GM10248 (cell line): Measurements from ENCODE around the gene TXNL4B.

Experiments used
- CTCF ChIA-PET: fragments of 300-600 bp; sonication (Branson Sonifier 250); formaldehyde crosslinking; extraction: SDS; loops from one replicate; lab custom pipeline; 2021; ENCODE audit warnings: antibody characterized with exemption; lab: Yijun Ruan, JAX
- POLR2A ChIA-PET: fragments of 350-650 bp; sonication (Branson Sonifier 250); formaldehyde crosslinking; extraction: SDS; loops from one replicate; lab custom pipeline; 2020; ENCODE audit warnings: antibody characterized with exemption; lab: Yijun Ruan, JAX
- DNase-seq: peaks from one replicate; pipeline ENCODE4 v3.0.0; 2012; ENCODE audit errors: extremely low spot score
- TF ChIP-seq, protein P1 (sequence below): IDR thresholded peaks from 2 replicates; pipeline ENCODE4 v1.5.1; 2012; ENCODE audit warnings: mild to moderate bottlenecking, low read depth; ENCODE audit errors: extremely low read depth, missing control alignments, control extremely low read depth

Gene TXNL4B

DNA sequence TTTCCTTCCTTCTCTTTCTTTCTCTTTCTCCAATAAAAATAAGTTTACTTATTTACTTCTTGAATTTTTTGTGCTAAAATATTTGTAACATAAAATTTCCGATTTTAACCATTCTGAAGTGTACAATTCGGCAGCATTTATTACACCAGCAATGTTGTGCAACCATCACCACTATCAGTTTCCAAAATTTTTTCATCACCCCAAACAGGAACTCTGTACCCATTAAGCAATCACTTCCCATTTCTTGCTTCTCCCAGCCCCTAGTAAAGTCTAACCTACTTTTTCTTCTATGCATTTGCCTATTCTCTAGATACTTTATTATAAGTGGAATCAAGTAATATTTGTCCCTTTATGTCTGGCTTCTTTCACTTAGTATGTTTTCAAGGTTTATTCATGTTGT is 41.6 kb downstream of the TXNL4B start:
- ChIA-PET POLR2A (no interaction called here), CTCF (interaction anchor here (1.5 kb wide), 1 partner anchor 15 kb away, joined by 5 read pairs; no protein-coding TSS in a partner anchor)
- no peak for DNase-seq
- TF ChIP-seq, protein P1, sequence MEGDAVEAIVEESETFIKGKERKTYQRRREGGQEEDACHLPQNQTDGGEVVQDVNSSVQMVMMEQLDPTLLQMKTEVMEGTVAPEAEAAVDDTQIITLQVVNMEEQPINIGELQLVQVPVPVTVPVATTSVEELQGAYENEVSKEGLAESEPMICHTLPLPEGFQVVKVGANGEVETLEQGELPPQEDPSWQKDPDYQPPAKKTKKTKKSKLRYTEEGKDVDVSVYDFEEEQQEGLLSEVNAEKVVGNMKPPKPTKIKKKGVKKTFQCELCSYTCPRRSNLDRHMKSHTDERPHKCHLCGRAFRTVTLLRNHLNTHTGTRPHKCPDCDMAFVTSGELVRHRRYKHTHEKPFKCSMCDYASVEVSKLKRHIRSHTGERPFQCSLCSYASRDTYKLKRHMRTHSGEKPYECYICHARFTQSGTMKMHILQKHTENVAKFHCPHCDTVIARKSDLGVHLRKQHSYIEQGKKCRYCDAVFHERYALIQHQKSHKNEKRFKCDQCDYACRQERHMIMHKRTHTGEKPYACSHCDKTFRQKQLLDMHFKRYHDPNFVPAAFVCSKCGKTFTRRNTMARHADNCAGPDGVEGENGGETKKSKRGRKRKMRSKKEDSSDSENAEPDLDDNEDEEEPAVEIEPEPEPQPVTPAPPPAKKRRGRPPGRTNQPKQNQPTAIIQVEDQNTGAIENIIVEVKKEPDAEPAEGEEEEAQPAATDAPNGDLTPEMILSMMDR = no peak

DNA sequence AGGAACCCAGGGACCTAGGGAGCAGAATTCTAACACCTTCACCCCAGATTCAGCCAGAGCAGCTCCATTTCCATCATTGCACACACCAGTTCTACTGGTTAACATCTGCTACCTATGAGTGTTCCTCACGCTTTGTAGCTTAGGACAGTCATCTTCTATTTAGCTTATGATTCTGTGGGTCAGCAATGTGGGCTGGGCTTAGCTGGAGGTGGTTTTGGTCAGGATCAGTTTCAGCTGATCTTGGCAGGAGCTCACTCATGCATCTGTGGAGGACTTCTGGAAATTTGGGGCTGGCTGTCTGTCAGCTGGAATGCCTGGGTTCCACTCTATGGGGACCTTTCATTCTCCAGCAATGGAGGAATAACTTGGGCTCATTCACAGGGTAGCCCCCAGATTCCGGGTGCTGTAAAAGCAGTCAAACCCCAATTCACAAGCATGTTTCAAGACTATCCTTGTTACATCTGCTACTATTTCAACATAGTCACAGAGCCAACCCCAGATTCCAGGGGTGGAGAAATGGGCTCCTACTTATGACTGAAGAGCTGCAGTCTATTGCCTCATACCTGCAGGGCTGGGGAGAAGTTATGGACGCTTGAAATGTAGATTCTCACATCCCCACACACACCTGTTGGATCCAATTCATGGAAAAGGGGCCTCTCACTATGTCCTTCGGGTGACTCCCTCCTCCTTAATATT is 42.5 kb downstream of the TXNL4B start:
- TF ChIP-seq, protein P1 = no peak
- DNase-seq = no peak
- CTCF ChIA-PET = interaction anchor here (1.5 kb wide), 1 partner anchor 16 kb away, joined by 5 read pairs; no protein-coding TSS in a partner anchor
- POLR2A ChIA-PET = no interaction called here

DNA sequence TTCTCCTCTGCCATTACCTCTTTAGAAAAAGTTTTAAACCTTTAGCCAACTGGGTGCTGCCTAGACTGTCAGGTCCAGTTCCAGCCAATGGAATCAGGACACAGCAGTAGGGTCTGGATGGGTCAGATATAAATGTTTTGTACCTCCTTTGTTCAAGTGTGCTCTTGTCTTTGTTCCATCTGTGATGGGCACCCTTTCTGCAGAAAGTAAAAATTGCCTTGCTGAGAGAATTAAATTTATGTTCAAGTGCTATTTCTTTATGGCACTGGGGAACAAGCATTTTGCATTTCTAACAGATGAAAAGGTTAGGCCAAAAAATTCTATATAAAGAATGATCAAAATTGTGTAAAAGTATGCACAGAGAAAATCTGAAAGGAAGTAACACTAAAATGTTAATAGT is 44.3 kb downstream of the TXNL4B start:
- ChIA-PET CTCF (interaction anchor here (1.3 kb wide), 1 partner anchor 10 kb away, joined by 5 read pairs; no protein-coding TSS in a partner anchor), POLR2A (no interaction called here)
- no peak for DNase-seq
- TF ChIP-seq, protein P1 = no peak

DNA sequence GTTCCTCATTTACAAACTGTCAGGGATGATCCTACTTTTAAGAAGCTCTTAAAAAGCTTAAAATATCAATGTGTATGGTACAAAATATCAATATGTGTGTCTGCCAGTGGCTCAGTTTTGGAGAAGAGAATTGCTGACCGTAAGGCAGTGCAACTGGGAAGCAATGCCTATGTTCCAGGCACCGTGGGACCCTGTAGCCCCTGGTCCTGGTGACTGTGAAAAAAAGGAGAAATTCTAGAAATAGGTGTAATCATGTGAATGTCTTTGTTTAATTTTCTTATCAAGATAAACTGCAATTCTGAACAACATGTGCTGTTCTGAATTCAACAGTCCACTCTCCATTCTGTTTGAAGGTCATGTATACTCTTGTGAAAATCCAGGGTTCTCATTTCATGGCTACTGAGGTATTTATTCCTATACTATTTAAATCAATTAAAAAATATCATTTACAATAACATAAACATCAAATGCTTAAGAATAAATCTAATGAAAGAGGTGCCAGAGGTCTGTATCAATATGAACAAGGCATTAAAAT is 48.5 kb downstream of the TXNL4B start:
- TF ChIP-seq, protein P1 = no peak
- POLR2A ChIA-PET = no interaction called here
- CTCF ChIA-PET = no interaction called here
- DNase-seq = no peak

DNA sequence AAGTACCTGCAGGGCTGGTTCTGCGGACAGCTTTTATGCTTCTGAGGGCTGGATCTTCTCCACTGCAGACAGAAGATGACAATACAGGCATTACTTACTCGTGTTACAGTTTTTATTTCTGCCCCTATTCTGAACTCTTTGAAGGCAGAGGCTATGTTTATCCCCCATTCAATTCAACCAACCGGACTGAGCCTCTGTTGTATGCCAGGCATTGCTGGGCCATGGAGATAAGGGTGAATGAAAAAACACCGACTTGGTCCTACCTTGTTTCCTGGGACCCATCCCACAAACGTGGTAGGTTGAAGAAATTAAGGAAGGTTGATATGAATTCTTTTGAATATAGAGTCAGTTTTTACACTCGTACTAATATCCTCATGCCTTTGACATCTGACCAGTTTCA is 49.1 kb downstream of the TXNL4B start:
- CTCF ChIA-PET = no interaction called here
- no peak for DNase-seq
- TF ChIP-seq, protein P1 = no peak
- POLR2A ChIA-PET = no interaction called here

DNA sequence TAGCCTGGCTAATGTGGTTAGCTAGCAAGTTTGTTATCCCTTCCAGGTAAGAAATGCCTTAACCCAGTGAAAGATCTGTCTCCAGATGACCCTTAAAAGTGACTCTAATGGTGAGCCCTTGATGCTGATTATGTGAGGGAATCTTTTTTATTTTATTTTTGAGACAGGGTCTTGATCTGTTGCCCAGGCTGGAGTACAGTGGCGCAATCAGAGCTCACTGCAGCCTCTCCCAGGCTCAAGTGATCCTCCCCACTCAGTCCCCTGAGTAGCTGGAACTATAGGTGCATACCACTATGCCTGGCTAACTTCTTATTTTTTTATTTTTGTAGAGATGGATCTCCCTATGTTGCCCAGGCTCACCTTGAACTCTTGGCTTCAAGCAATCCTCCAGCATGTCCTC is 49.9 kb downstream of the TXNL4B start:
- POLR2A ChIA-PET = no interaction called here
- TF ChIP-seq, protein P1 = no peak
- DNase-seq = no peak
- CTCF ChIA-PET = no interaction called here
